HTR-8/SVneo (cell line): ENCODE results near the gene STAT5B.

Experiments used
- DNase-seq: peaks from one replicate; pipeline ENCODE4 v3.0.0; 2011; ENCODE audit warnings: low spot score, mixed read lengths; ENCODE audit not compliant: insufficient read length
- FAIRE-seq: peaks from 2 replicates; lab custom pipeline; 2011; peaks lifted over from hg19 to GRCh38; lab: Jason Lieb, UNC

STAT5B gene

GRCh38 chr17:42163113-42163512, 113.1 kb downstream of the STAT5B start:
- FAIRE-seq (peak; percentile 81), DNase-seq (no peak)

GRCh38 chr17:42160531-42160910, 115.7 kb downstream of the STAT5B start:
- DNase-seq = no peak
- FAIRE-seq = no peak

- DNase-seq (no peak), FAIRE-seq (no peak)
Measured at GRCh38 chr17:42159796-42160530, 116.2 kb downstream of the STAT5B start.

GRCh38 chr17:42155614-42156045, 120.6 kb downstream of the STAT5B start:
- no peak for DNase-seq
- FAIRE-seq = peak; percentile 57

GRCh38 chr17:42153919-42154742, 122.1 kb downstream of the STAT5B start:
- FAIRE-seq (peak; percentile 57), DNase-seq (no peak)
